Duodenal mucosa (tissue), 2 donors: ENCODE measurements around the gene FCF1.
"Not testable (repeated sequence)": the region's sequence is repeated elsewhere in the genome, so short reads cannot be mapped to it uniquely, and the experiment has no call there.

Experiments used
- H3K27ac ChIP-seq: one replicate; pipeline ENCODE4 v1.7.0; 2013; ENCODE audit warnings: low read depth, low read length
- H3K27me3 ChIP-seq, 2 donors: one replicate each; pipeline ENCODE4 v1.7.0; 2013; ENCODE audit warnings: low read length in 2 of 2, control low read depth in 1 of 2; ENCODE audit not compliant: insufficient read depth in 2 of 2, control insufficient read depth in 1 of 2
- H3K36me3 ChIP-seq, 2 donors: one replicate each; pipeline ENCODE4 v1.7.0; 2013; ENCODE audit warnings: low read length in 2 of 2, control low read depth in 1 of 2; ENCODE audit not compliant: insufficient read depth in 2 of 2, control insufficient read depth in 1 of 2
- H3K4me1 ChIP-seq, 2 donors: one replicate each; pipeline ENCODE4 v1.7.0; 2013; ENCODE audit warnings: low read length in 2 of 2, control low read depth in 1 of 2; ENCODE audit not compliant: insufficient read depth in 2 of 2, control insufficient read depth in 1 of 2
- H3K4me3 ChIP-seq, 2 donors: one replicate each; pipeline ENCODE4 v1.7.0; 2013; ENCODE audit warnings: low read length in 2 of 2, low read depth in 1 of 2
- H3K9ac ChIP-seq, 2 donors: one replicate each; pipeline ENCODE4 v1.7.0; 2013; ENCODE audit warnings: low read length in 2 of 2, low read depth in 1 of 2
- H3K9me3 ChIP-seq, 2 donors: one replicate each; pipeline ENCODE4 v1.7.0; 2013; ENCODE audit warnings: low read length in 2 of 2, control low read depth in 1 of 2; ENCODE audit not compliant: control insufficient read depth in 1 of 2

The FCF1 gene

DNA sequence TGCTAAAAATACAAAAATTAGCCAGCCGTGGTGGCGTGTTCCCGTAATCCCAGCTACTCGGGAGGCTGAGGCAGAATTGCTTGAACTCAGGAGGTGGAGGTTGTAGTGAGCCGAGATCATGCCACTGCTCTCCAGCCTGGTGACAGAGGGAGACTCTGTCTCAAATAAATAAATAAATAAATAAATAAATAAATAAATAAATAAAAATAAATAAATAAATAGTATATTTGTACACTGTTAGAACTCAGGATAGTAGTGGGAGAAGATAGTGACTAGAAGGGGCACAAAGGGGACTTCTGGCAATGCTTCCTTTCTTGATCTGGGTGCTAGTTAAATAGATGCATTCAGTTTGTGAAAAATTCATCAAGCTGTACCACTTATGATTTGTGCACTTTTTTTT, 45.6 kb downstream of the FCF1 start:
- H3K9me3 ChIP-seq, H3K36me3 ChIP-seq, H3K27ac ChIP-seq, H3K4me1 ChIP-seq, H3K27me3 ChIP-seq, H3K9ac ChIP-seq, H3K4me3 ChIP-seq: not testable (repeated sequence)

- Histone ChIP-seq H3K4me3 (peak within 1 kb of the TSS; percentile 83 to 89), H3K36me3 (no peaks in the 10 kb centered on the region), H3K9me3 (no peaks in the 10 kb centered on the region), H3K27me3 (no peaks in the 10 kb centered on the region), H3K9ac (peak within 1 kb of the TSS; percentile 60 to 86), H3K4me1 (peaks cover 28 to 35% of the 10 kb centered on the region in 2 donors), H3K27ac (peak within 1 kb of the TSS; percentile 78)
Measured at GRCh38 chr14:74762917-74763802, 50.2 kb downstream of the FCF1 start, which contains the start of gene YLPM1. TSS of gene YLPM1 (plus strand) at chr14:74763316. CDS start at chr14:74763490, 174 bp downstream.

DNA sequence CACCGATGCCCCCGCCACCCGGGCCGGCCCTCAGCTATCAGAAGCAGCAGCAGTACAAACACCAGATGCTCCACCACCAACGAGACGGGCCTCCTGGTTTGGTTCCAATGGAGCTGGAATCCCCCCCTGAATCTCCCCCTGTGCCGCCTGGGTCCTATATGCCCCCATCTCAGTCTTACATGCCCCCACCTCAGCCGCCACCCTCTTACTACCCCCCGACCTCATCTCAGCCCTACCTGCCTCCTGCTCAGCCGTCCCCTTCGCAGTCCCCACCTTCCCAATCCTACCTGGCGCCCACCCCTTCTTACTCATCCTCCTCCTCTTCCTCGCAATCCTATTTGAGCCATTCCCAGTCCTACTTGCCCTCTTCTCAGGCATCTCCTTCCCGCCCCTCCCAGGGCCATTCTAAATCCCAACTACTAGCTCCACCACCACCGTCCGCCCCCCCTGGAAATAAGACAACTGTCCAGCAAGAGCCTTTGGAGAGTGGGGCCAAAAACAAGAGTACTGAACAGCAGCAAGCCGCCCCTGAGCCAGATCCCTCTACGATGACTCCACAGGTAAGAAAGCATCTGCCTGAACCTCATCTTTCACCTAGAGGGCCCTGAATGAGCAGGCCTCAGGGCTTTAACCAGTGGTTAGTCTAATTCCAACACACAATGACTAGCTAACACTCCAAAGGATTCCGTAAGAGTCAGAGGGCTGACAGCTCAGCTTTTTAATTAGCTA, 51.0 kb downstream of the FCF1 start:
- H3K36me3 ChIP-seq, result no peaks in the 10 kb centered on the region
- H3K4me3 ChIP-seq, result peak overlapping the region; percentile 83 to 89
- H3K27ac ChIP-seq, result peak overlapping the region; percentile 78
- peaks cover 28 to 35% of the 10 kb centered on the region in 2 donors for H3K4me1 ChIP-seq
- no peaks in the 10 kb centered on the region for H3K9me3 ChIP-seq
- peak overlapping the region; percentile 60 to 86 for H3K9ac ChIP-seq
- no peaks in the 10 kb centered on the region for H3K27me3 ChIP-seq

DNA sequence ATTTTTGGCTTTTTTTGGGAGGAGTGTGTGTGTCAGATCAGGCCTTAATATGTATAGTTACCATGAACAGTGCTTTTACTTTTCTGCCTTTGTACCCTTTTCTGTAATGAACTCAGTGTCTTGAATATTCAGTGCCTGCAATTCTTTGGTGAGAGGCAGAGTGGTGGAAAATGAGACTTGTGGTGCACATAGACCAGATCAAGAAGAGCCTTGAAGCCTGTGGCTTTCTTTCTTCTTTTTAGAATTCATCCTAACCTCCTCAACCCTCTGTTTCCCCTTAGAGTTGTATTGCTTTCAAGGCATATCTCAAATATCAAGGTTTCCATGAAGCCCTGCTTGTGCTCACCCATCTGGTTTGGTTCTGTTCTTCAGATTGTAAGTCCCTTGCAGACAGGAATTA, 52.8 kb downstream of the FCF1 start:
- Histone ChIP-seq H3K9me3 (no peaks in the 10 kb centered on the region), H3K4me3 (peak overlapping the region; percentile 83 to 89), H3K9ac (peak overlapping the region in 1 of 2 donors; percentile 60)

DNA sequence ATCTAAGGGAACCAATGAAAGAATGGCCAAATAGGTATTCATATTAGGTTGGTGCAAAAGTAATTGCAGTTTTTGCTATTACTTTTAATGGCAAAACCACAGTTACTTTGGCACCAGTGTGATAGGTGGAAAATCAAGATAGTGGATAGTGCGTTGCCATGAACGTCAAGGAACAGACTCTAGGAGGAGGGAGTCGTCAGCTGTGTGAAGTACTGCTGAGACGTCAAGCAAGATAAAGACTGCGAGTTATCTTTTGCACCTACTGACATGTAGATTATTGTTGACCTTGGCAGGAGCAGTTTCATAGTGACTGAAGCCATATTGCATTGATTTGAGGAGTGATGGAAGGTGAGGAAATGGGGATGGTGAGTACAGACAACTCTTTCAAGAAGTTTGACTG, 58.5 kb downstream of the FCF1 start:
- H3K9ac ChIP-seq, result no peak overlapping the region
- H3K27me3 ChIP-seq, result no peaks in the 10 kb centered on the region
- no peak overlapping the region for H3K27ac ChIP-seq
- H3K4me3 ChIP-seq, result no peak overlapping the region
- H3K4me1 ChIP-seq, result peaks cover 5 to 6% of the 10 kb centered on the region in 2 donors
- H3K36me3 ChIP-seq, result peaks cover 0 to 6% of the 10 kb centered on the region in 2 donors
- no peaks in the 10 kb centered on the region for H3K9me3 ChIP-seq

More for the DNA sequence above, 52.8 kb downstream of the FCF1 start:
- Histone ChIP-seq H3K4me1 (peaks cover 28 to 35% of the 10 kb centered on the region in 2 donors), H3K27ac (no peak overlapping the region), H3K36me3 (no peaks in the 10 kb centered on the region), H3K27me3 (no peaks in the 10 kb centered on the region)

GRCh38 chr14:74784634-74785033, 71.7 kb downstream of the FCF1 start:
- Histone ChIP-seq H3K9me3 (no peaks in the 10 kb centered on the region), H3K4me3 (no peak overlapping the region), H3K36me3 (peaks cover 19 to 57% of the 10 kb centered on the region in 2 donors), H3K9ac (no peak overlapping the region), H3K27ac (no peak overlapping the region), H3K27me3 (no peaks in the 10 kb centered on the region), H3K4me1 (no peaks in the 10 kb centered on the region)

DNA sequence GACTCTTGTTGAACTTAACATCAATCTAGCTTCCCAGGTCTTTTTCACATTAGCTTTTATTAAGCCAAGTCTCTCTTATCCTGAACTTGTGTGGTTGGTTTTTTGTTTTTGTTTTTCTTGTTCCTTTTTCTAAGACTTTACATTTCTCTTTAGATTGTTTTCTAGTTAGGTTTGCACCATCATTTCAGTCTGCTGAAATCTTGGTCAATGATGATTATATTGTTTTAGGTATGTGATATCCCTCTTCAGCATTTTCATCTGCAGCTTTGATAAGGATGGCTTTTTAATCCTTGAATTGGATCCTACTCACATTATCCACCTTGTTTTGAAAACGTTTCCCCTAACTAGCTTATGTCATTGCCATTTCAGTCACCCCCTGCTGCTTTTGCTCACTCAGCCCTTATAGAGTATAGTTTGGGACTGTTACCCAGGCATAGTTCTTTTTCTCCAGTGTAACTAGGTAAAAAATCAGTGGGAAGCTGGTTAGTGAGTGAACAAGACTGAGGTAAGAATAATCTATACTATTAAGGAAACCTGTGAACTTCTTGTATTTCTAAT, 72.2 kb downstream of the FCF1 start:
- Histone ChIP-seq H3K27me3 (no peaks in the 10 kb centered on the region), H3K4me1 (no peaks in the 10 kb centered on the region), H3K9me3 (no peaks in the 10 kb centered on the region), H3K27ac (no peak overlapping the region), H3K36me3 (peaks cover 19 to 53% of the 10 kb centered on the region in 2 donors), H3K9ac (no peak overlapping the region), H3K4me3 (no peak overlapping the region)

DNA sequence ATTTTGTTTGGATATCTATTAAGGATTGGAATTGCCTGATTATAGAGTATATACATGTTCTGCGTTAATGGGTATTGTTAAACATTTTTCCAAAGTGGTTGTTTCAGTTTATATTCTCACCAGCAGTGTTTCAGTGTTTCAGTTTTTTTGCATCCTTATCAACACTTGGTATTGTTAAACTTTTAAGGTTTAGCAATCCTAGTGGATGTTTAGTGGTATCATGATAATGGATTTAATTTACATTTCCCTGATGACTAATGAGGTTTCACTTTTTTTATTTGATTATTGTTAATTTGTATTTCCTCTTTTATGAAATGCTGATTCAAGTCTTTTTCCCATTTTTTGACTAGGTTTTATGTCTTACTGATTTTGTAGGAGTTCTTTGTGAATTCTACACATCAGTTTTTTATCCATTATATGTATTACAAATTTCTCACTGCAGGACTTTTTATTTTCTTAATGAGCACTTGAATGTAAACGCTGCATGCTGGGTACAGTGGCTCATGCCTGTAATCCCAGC, 73.9 kb downstream of the FCF1 start:
- no peak overlapping the region for H3K4me3 ChIP-seq
- H3K27ac ChIP-seq, result no peak overlapping the region
- no peaks in the 10 kb centered on the region for H3K27me3 ChIP-seq
- H3K4me1 ChIP-seq, result peaks cover 0 to 5% of the 10 kb centered on the region in 2 donors
- no peak overlapping the region for H3K9ac ChIP-seq
- H3K9me3 ChIP-seq, result no peaks in the 10 kb centered on the region
- peaks cover 12 to 35% of the 10 kb centered on the region in 2 donors for H3K36me3 ChIP-seq
